ENCODE data around the gene ZCCHC2.

The ZCCHC2 gene

GRCh38 chr18:62510789-62511188 is 12.0 kb upstream of the ZCCHC2 start:
- no peak for DNase-seq (ENCODE audit: low read depth)

DNA sequence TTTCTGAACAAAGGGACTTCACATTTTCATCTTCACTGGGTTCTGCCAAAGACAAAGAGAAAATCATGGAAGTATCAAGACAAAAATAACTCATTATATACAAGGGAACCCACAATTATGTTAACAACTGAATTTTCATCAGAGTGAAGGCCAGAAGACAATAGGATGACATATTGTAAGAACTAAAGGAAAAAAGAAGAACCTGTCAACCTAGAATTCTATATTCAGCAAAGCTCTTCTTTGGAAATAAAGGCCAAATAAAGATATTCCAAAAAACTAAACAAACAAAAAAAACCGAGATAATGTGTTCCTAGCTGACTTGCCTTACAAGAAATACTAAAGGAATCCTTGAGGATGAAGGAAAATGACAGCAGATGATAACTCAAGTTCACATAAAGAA is 10.3 kb upstream of the ZCCHC2 start:
- DNase-seq (ENCODE audit: low read depth) = no peak

DNA sequence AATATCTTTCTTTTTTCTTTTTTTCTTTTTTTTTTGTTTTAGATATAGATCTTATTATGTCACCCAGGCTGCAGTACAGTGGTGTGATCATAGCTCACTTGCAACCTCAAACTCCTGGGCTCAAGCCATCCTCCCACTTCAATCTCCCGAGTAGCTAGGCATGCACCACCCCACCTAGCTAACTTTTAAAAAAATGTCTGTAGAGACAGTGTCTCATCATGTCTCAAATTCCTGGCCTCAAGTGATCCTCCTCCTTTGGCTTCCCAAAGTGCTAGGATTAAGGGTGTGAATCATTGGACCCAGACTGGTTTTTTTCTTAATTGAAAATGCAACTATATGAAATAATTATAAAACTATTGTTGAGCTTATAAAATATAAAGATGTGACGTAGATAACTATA is 9.8 kb upstream of the ZCCHC2 start:
- DNase-seq (ENCODE audit: low read depth) = no peak

DNA sequence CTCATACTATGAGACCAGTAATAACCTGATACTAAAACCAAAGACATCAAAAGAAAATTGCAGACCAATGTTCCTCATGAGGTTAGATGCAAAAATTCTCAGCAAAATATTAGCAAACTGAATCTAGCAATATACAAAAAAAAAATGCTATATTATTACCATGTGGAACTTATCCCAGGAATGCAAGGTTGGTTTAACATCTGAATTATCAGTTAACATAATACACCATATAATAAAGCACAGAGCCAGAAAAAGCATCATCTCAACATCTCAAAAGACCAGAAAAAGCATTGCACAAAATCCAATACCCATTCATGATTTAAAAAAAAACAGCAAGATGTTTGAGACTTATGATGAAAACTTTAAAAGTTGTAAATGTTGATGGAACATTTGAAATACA is 8.3 kb upstream of the ZCCHC2 start:
- no peak for DNase-seq (ENCODE audit: low read depth)

- no peak for DNase-seq (ENCODE audit: low read depth)
Observed at GRCh38 chr18:62516242-62516641, 6.6 kb upstream of the ZCCHC2 start.

GRCh38 chr18:62518460-62519375 is 4.1 kb upstream of the ZCCHC2 start:
- no peak for DNase-seq (ENCODE audit: low read depth)

- no peak for DNase-seq (ENCODE audit: low read depth)
Observed at GRCh38 chr18:62519684-62520083, 3.1 kb upstream of the ZCCHC2 start.

GRCh38 chr18:62521082-62521481 is 1.7 kb upstream of the ZCCHC2 start:
- DNase-seq (ENCODE audit: low read depth) = no peak

DNA sequence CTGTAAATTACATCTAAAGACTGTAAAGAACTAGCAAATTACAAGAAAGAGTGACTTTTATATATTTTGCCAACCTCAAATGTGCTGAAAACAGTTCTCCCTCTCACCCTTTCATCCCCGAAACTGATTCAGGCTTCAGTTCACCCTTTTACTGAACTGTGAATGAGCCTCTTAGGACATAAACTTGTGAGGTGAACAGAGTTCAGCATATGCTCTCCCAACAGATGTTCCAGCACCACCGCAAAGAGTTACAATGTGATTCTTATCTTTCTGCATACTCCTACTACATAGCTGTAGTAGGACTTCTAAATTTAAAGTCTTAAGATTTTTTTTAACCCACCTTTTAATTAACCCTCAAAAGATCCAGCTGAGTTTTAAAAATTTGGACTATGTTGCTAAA is 1.2 kb upstream of the ZCCHC2 start:
- no peak for DNase-seq (ENCODE audit: low read depth)

- no peak for DNase-seq (ENCODE audit: low read depth)
Observed at GRCh38 chr18:62522178-62522503, 684 bp upstream of the ZCCHC2 start.

DNA sequence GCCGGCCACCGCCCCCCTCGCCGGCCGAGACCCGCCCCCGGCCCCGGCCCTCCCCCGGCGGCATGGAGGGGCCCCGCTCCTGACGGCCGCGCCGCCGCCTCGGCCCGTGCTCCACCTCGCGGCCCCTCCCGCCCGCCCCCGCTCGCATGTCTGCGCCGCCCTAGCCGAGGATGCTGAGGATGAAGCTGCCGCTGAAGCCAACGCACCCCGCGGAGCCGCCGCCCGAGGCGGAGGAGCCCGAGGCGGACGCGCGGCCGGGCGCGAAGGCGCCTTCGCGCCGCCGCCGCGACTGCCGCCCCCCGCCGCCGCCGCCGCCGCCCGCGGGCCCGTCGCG is 397 bp downstream of the ZCCHC2 start:
- DNase-seq (ENCODE audit: low read depth) = no peak

GRCh38 chr18:62523631-62524439 is 1.0 kb downstream of the ZCCHC2 start:
- peak; percentile 33 for DNase-seq (ENCODE audit: low read depth)

GRCh38 chr18:62524440-62525200 is 1.8 kb downstream of the ZCCHC2 start:
- DNase-seq (ENCODE audit: low read depth) = peak; percentile 43

GRCh38 chr18:62525608-62526007 is 2.8 kb downstream of the ZCCHC2 start:
- no peak for DNase-seq (ENCODE audit: low read depth)

DNA sequence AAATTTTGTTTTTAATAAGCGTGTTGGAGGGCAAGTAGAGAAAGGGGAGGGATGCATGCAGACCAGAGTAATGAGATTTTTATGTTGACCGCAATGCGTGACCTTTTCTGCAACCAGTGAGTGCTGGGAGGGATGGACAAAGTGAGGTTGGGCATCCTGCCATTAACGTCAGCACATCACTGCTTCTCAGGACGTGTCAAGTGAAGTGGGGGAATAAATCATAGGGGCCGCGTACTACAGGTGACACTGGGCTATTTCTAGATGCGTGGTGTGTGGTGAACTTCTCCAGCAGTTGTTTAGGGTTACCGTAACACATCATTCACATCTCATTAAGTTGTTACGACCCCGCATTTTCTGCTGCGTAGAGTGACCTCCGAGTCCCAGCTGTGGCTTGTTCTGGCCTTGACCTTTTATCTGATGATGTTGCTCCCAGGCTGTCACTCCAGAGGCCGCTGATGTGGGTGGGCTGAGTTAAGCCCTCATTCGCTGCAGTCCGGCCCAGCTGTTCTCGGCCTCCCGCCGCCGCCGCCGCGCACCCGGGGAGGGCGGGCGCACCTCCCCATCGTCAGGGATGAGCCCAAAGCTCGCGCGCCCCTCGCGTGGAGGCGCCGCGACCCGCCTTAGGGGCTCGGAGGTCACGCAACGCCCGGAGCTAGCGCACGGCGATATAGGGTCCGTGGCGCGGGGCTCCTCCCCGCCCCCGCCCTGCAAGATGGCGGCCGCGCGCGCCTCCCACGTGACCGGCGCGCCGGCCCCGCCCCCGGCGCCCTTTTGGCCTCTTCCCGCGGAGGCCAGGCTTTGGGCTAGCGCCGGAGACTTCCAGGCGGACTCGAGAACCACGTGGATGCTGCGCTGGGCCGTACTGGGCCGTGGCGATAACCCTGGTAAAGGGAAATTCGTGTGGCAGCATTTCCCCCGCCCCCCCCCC is 3.5 kb downstream of the ZCCHC2 start:
- DNase-seq (ENCODE audit: low read depth) = peak; percentile 62

- no peak for DNase-seq (ENCODE audit: low read depth)
Observed at GRCh38 chr18:62529597-62529996, 6.8 kb downstream of the ZCCHC2 start.

DNA sequence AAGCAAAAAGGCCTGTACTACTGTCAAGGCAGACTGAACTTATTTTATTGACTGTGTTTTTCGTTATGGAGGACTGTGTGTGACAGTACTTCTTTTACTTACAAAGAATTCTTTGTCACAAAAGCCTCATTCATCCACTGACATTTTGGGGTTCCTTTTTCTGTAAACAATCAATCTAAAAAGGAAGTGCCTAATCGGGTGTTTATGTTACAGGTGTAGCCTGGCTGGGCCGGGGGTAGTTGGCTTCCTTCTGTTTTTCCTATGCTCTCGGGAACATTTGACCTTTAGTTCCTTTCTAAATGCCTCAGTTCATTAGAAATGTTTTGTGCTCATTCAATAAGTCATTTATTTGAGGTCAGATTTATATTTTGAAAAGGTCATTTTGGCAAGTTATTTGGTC is 8.3 kb downstream of the ZCCHC2 start:
- no peak for DNase-seq (ENCODE audit: low read depth)

- DNase-seq (ENCODE audit: low read depth) = no peak
Observed at GRCh38 chr18:62531931-62532330, 9.1 kb downstream of the ZCCHC2 start.

DNA sequence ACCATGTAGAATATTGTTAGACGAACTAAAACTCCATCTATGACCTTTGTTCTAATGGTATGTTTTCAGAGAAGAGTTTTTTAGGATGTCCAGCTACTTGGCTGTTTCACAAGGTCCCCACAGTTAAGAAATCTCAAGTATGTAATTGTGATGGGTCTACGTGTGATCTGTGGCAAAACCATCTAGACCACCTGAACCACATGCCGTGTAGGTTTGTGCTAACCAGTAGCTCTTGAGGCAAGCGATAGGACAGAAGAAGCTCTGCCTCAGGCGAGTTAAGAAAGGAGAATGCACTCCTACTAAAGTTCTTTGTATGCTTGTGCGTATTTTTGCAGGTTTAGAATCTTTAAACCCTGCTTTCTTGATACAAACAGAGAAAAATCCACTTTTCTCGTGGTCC is 13.2 kb downstream of the ZCCHC2 start:
- no peak for DNase-seq (ENCODE audit: low read depth)

DNA sequence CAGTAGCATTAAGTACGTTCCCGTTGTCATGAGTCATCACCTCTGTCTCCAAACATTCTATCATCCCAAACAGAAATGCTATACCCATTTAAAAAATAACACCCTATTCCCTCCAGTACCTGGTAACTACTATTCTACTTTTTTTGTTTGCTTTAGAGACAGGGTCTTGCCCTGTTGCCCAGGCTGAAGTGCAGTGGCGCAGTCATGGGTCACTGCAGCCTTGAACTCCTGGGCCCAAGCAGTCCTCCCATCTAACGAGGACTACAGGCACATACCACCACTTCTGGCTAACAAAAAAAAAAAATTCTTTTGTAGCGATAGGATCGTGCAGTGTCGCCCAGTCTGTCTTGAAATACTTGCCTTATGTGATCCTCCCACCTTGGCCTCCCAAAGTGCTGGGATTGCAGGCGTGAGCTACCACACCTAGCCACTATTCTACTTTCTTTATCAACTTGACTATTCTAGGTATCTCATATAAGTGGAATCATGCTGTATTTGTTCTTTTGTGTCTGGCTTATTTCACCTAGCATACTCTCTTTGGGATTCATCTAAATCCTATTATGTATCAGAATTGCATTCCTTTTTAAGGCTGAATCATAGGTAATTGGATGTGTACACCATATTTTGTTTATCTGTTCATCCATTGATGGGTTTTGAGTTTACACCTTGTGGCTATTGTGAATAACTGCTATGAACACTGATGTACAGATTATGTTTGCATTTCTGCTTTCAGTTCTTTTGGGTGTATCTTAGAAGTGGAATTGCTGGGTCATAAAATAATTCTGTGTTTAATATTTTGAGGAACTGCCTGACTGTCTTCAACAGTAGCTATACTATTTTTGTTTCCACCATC is 14.4 kb downstream of the ZCCHC2 start:
- DNase-seq (ENCODE audit: low read depth) = no peak

GRCh38 chr18:62537946-62538345 is 15.1 kb downstream of the ZCCHC2 start:
- no peak for DNase-seq (ENCODE audit: low read depth)

All from activated T-cell treated with anti-CD3 and anti-CD28 coated beads for 24 hours (primary cell).